Peyer's patch (tissue), 4 donors: ENCODE data around the gene GPR176.

Source experiments
- CTCF ChIP-seq, 6 experiments: fragments of 450-650 bp in 4 of 6; fragments of 200-600 bp in 2 of 6; sonication (generic) in 1 of 6; IDR thresholded peaks; one replicate each; pipeline ENCODE4 v1.5.1; 2017 to 2019; ENCODE audit warnings: antibody characterized with exemption in 6 of 6, mild to moderate bottlenecking in 3 of 6, moderate library complexity in 1 of 6
- POLR2A ChIP-seq, 2 donors: fragments of 450-650 bp; IDR thresholded peaks; one replicate each; pipeline ENCODE4 v1.5.1; 2017; ENCODE audit warnings: antibody characterized with exemption in 2 of 2, mild to moderate bottlenecking in 2 of 2, moderate library complexity in 2 of 2

- TF ChIP-seq CTCF (IDR thresholded peaks at IDR 0.05) = no peak
- no peak for TF ChIP-seq POLR2A (IDR thresholded peaks at IDR 0.05)
These were observed 85.8 kb downstream of the GPR176 start for GRCh38 chr15:39834256-39834655.
